A549 (cell line): Measurements from ENCODE around the gene MEDAG. TPM values are rescaled to one million over a fixed set of nuclear protein-coding genes. Genes with fewer than 3 reads are reported as not detected.

Experiments used
- ATAC-seq, 2 experiments: fragments of 200-7000 bp in 1 of 2; fragments of >200 bp in 1 of 2; cut with Nextera tagmentation in 1 of 2; cut with Tn5 transposase in 1 of 2; 3 replicates each; pipeline versions ENCODE4 v1.8.0 to v1.9.1; 2018 to 2020; ENCODE audit warnings: mild to moderate bottlenecking in 1 of 2, moderate library complexity in 1 of 2
- CTCF ChIA-PET: fragments of 300-600 bp; sonication (Branson Sonifier 250); formaldehyde crosslinking; extraction: SDS; loops from one replicate; lab custom pipeline; 2021; ENCODE audit warnings: antibody characterized with exemption, inconsistent platforms; lab: Yijun Ruan, JAX
- POLR2A ChIA-PET: fragments of 350-600 bp; formaldehyde crosslinking; extraction: SDS; loops from one replicate; lab custom pipeline; 2021; ENCODE audit warnings: antibody characterized with exemption, inconsistent platforms; lab: Yijun Ruan, JAX
- DNase-seq, 2 experiments: peaks; one replicate each; pipeline versions ENCODE4 v3.0.0 to v3.0.0-alpha.2; 2011 to 2016; ENCODE audit warnings: low read depth in 1 of 2, low spot score in 1 of 2
- FAIRE-seq: peaks from 2 replicates; lab custom pipeline; 2011; peaks lifted over from hg19 to GRCh38; lab: Jason Lieb, UNC
- H3K27ac ChIP-seq, 2 experiments: fragments of >200 bp; sonication (Bioruptor Twin); formaldehyde crosslinking; 3 replicates each; pipeline ENCODE4 v1.5.1; 2016 to 2017
- H3K4me1 ChIP-seq: fragments of >200 bp; sonication (Bioruptor Twin); formaldehyde crosslinking; 3 replicates; pipeline ENCODE4 v1.6.1; 2016
- H3K4me2 ChIP-seq: fragments of >200 bp; sonication (Bioruptor Twin); formaldehyde crosslinking; 3 replicates; pipeline ENCODE4 v1.6.1; 2016
- H3K4me3 ChIP-seq: fragments of >200 bp; sonication (Bioruptor Twin); formaldehyde crosslinking; 3 replicates; pipeline ENCODE4 v1.5.1; 2016
- H3K9me3 ChIP-seq: fragments of >200 bp; sonication (Bioruptor Twin); formaldehyde crosslinking; 3 replicates; pipeline ENCODE4 v1.6.1; 2016
- ATOH8 ChIP-seq: fragments of 250-450 bp; sonication (Bioruptor Pico); IDR thresholded peaks from 2 replicates; pipeline ENCODE4 v1.5.0; 2020; ENCODE audit warnings: low read depth, mild to moderate bottlenecking, moderate library complexity
- CBX2 ChIP-seq: fragments of 200-600 bp; sonication (generic); IDR thresholded peaks from 2 replicates; pipeline ENCODE4 v1.6.1; 2016; ENCODE audit warnings: low read depth, mild to moderate bottlenecking, borderline replicate concordance
- CHD4 ChIP-seq: fragments of 200-600 bp; sonication (generic); IDR thresholded peaks from 2 replicates; pipeline ENCODE4 v1.6.1; 2016; ENCODE audit warnings: antibody characterized with exemption, mild to moderate bottlenecking, borderline replicate concordance
- E2F6 ChIP-seq: IDR thresholded peaks from 2 replicates; pipeline ENCODE4 v1.6.1; 2012; ENCODE audit warnings: low read depth, borderline replicate concordance
- EHF ChIP-seq: fragments of 250-450 bp; sonication (Bioruptor Pico); IDR thresholded peaks from 2 replicates; pipeline ENCODE4 v1.5.0; 2020; ENCODE audit warnings: mild to moderate bottlenecking
- EHMT2 ChIP-seq: fragments of 200-600 bp; sonication (generic); IDR thresholded peaks from 2 replicates; pipeline ENCODE4 v1.6.1; 2016; ENCODE audit warnings: antibody characterized with exemption, low read depth, mild to moderate bottlenecking, moderate library complexity
- FOSB ChIP-seq: fragments of 250-450 bp; sonication (Bioruptor Pico); IDR thresholded peaks from 2 replicates; pipeline ENCODE4 v1.5.0; 2020; ENCODE audit warnings: mild to moderate bottlenecking, moderate library complexity
- FOSL2 ChIP-seq, 2 experiments: fragments of 450-650 bp in 1 of 2; fragments of >200 bp in 1 of 2; sonication (Bioruptor Twin) in 1 of 2; formaldehyde crosslinking; IDR thresholded peaks; 2 replicates each; pipeline versions ENCODE4 v1.5.0 to v1.6.1; 2016 to 2020; ENCODE audit warnings: mild to moderate bottlenecking in 1 of 2, moderate library complexity in 1 of 2
- HES2 ChIP-seq: fragments of >200 bp; sonication (Bioruptor Twin); formaldehyde crosslinking; IDR thresholded peaks from 2 replicates; pipeline ENCODE4 v1.6.1; 2016
- HOXB13 ChIP-seq: fragments of 250-450 bp; sonication (Bioruptor Pico); IDR thresholded peaks from 2 replicates; pipeline ENCODE4 v1.5.0; 2020; ENCODE audit warnings: low read depth, mild to moderate bottlenecking, moderate library complexity
- MAFK ChIP-seq: fragments of 450-650 bp; IDR thresholded peaks from 2 replicates; pipeline ENCODE4 v1.6.1; 2014; ENCODE audit not compliant: partially characterized antibody
- NFE2L2 ChIP-seq: fragments of 150-350 bp; conservative IDR thresholded peaks from 2 replicates; pipeline ENCODE4 v1.6.1; 2014; ENCODE audit warnings: low read length
- NR3C1 ChIP-seq: fragments of >200 bp; sonication (Bioruptor Twin); formaldehyde crosslinking; IDR thresholded peaks from 3 replicates; pipeline ENCODE4 v1.6.1; 2017
- RFX5 ChIP-seq: fragments of 450-650 bp; IDR thresholded peaks from 2 replicates; pipeline ENCODE4 v1.7.1; 2014; ENCODE audit warnings: antibody characterized with exemption, mild to moderate bottlenecking, moderate library complexity
- RNF2 ChIP-seq: fragments of 200-600 bp; sonication (generic); IDR thresholded peaks from 2 replicates; pipeline ENCODE4 v1.6.1; 2016; ENCODE audit warnings: low read depth, mild to moderate bottlenecking, antibody characterized with exemption, moderate library complexity, borderline replicate concordance
- SMC3 ChIP-seq: fragments of >200 bp; sonication (Bioruptor Twin); formaldehyde crosslinking; IDR thresholded peaks from 3 replicates; pipeline ENCODE4 v1.6.1; 2018; ENCODE audit warnings: inconsistent platforms
- SREBF2 ChIP-seq: fragments of 450-650 bp; IDR thresholded peaks from 2 replicates; pipeline ENCODE4 v1.6.1; 2014; ENCODE audit warnings: mild to moderate bottlenecking, moderate library complexity
- ZNF302 ChIP-seq: fragments of 250-450 bp; sonication (Bioruptor Pico); IDR thresholded peaks from 2 replicates; pipeline ENCODE4 v1.9.0; 2021; ENCODE audit warnings: inconsistent platforms, mild to moderate bottlenecking, moderate library complexity
- ZSCAN20 ChIP-seq: fragments of 250-450 bp; sonication (Bioruptor Pico); IDR thresholded peaks from 2 replicates; pipeline ENCODE4 v1.8.0; 2022; ENCODE audit warnings: mild to moderate bottlenecking, moderate library complexity
- WGBS: methylation state at CpG from one replicate; pipeline ENCODE4 v1.1.6; 2017; ENCODE audit errors: missing lambda C conversion rate; 5-methylcytosine and 5-hydroxymethylcytosine counted together
- polyA plus RNA-seq, 4 experiments: library from polyadenylated mRNA; depleted of rRNA in 3 of 4; stranded (reverse); fragments of >200 nt; fragmentation: RNase III in 1 of 4; extraction: RNeasy Plus Mini Kit Qiagen cat#74134 plus additional on column Dnase treatment in 1 of 4; gene quantifications; 2 replicates in 3 of 4; 3 replicates in 1 of 4; pipeline ENCODE4 v1.2.3, GENCODE V29; 2011 to 2017
- TF ChIP-seq, protein P1 (sequence below): fragments of 200-600 bp; sonication (generic); IDR thresholded peaks from 2 replicates; pipeline ENCODE4 v1.6.1; 2016; ENCODE audit warnings: antibody characterized with exemption, mild to moderate bottlenecking, moderate library complexity
- TF ChIP-seq, protein P2 (sequence below): fragments of 150-350 bp; IDR thresholded peaks from 2 replicates; pipeline ENCODE4 v1.6.1; 2014; ENCODE audit warnings: low read depth, mild to moderate bottlenecking, low read length
- TF ChIP-seq, protein P3 (sequence below): fragments of >200 bp; sonication (Bioruptor Twin); formaldehyde crosslinking; IDR thresholded peaks from 3 replicates; pipeline ENCODE4 v1.6.1; 2016

Gene MEDAG
- polyA plus RNA-seq, 2 of the 4 experiments (the other 2 are of a cell fraction): 0.21 TPM; not detected in 1

- Histone ChIP-seq H3K27ac (no peak overlapping the region), H3K9me3 (no peaks in the 10 kb centered on the region), H3K4me1 (peaks cover 14% of the 10 kb centered on the region), H3K4me2 (no peak overlapping the region), H3K4me3 (no peak overlapping the region)
- TF ChIP-seq ZSCAN20 (CRISPR knock-in tag): no peak
- no peak for TF ChIP-seq RFX5
- TF ChIP-seq CHD4: no peak
- no peak for TF ChIP-seq E2F6
- POLR2A ChIA-PET: no interaction called here
- no peak for ATAC-seq
- CTCF ChIA-PET: interaction anchor here (1.1 to 1.5 kb wide), 2 partner anchors 53 to 175 kb away, joined by 3 to 5 read pairs; no protein-coding TSS in a partner anchor
- DNase-seq: no peak
- no peak for FAIRE-seq
- 76% methylated on average over 7 of the region's 7 CpGs for WGBS
Observed at GRCh38 chr13:30869491-30869890, 36.6 kb upstream of the MEDAG start.

GRCh38 chr13:30870049-30870884, 35.8 kb upstream of the MEDAG start:
- POLR2A ChIA-PET: no interaction called here
- H3K4me2 ChIP-seq: no peak overlapping the region
- WGBS: 84% methylated on average over 6 of the region's 9 CpGs
- H3K27ac ChIP-seq: no peak overlapping the region
- H3K4me3 ChIP-seq: no peak overlapping the region
- H3K9me3 ChIP-seq: no peaks in the 10 kb centered on the region
- H3K4me1 ChIP-seq: peaks cover 6% of the 10 kb centered on the region; the same call in 2 of the 3 replicates
- DNase-seq (peak in 1 of 2 experiments; percentile 38), ATAC-seq (peak; percentile 53 to 88; a peak in 5 of 6 replicates), FAIRE-seq (no peak)
- TF ChIP-seq EHF (CRISPR knock-in tag) (no peak), E2F6 (no peak), ZNF302 (CRISPR knock-in tag) (no peak), CHD4 (no peak), NFE2L2 (no peak), CBX2 (no peak), HOXB13 (CRISPR knock-in tag) (no peak)
- CTCF ChIA-PET: interaction anchor here (1.1 kb wide), 1 partner anchor 54 kb away, joined by 3 read pairs; no protein-coding TSS in a partner anchor

DNA sequence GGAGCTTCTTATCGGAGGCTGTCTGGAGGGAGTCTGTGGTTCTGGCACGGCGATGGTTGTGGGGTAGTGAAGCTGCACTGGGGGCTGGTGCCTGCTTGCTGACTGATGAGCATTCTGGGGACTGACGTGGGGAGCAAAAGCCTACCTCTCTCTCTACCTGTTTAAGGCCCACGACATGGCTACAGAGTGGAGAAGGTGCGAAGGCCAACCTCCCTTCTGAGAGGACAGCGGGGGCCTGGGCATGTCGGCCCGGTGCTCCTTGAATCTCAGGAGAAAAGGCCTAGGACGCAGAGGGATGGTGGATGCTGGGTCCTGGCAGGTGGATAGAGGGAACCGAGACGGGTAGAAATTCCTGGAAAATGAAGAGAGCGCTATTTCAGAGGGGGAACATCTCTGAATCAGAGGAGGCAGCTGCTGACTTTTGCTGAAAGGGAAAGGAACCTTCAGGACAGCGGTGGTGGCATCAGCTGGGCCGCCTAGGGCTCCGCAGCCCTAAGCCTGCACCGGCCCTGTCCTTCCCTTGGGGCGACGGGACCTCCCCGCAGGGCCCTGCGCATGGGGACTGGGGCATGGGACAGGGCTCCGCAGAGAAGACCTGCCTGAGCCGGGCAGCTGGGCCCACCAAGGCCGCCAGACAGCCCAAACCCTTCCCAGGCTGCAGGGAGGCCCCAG, 35.0 kb upstream of the MEDAG start:
- no peaks in the 10 kb centered on the region for H3K9me3 ChIP-seq
- FAIRE-seq: no peak
- ChIA-PET POLR2A (no interaction called here), CTCF (interaction anchor here (0.8 kb wide), 1 partner anchor 108 kb away, joined by 3 read pairs; no protein-coding TSS in a partner anchor)
- no peak overlapping the region for H3K4me2 ChIP-seq
- H3K27ac ChIP-seq: no peak overlapping the region
- WGBS: 96% methylated on average over 14 of the region's 24 CpGs
- no peak for ATAC-seq
- no peak for DNase-seq
- H3K4me3 ChIP-seq: no peak overlapping the region
- H3K4me1 ChIP-seq: no peaks in the 10 kb centered on the region
- TF ChIP-seq EHMT2 (no peak), NR3C1 (no peak), FOSL2 (IDR thresholded peaks at IDR 0.05) (no peak), FOSL2 (CRISPR knock-in tag; IDR thresholded peaks at IDR 0.05) (no peak), FOSB (CRISPR knock-in tag) (no peak), HES2 (no peak), MAFK (no peak), SREBF2 (no peak), ATOH8 (no peak), RNF2 (no peak), SMC3 (no peak), EHF (CRISPR knock-in tag) (no peak)
- TF ChIP-seq, protein P1, sequence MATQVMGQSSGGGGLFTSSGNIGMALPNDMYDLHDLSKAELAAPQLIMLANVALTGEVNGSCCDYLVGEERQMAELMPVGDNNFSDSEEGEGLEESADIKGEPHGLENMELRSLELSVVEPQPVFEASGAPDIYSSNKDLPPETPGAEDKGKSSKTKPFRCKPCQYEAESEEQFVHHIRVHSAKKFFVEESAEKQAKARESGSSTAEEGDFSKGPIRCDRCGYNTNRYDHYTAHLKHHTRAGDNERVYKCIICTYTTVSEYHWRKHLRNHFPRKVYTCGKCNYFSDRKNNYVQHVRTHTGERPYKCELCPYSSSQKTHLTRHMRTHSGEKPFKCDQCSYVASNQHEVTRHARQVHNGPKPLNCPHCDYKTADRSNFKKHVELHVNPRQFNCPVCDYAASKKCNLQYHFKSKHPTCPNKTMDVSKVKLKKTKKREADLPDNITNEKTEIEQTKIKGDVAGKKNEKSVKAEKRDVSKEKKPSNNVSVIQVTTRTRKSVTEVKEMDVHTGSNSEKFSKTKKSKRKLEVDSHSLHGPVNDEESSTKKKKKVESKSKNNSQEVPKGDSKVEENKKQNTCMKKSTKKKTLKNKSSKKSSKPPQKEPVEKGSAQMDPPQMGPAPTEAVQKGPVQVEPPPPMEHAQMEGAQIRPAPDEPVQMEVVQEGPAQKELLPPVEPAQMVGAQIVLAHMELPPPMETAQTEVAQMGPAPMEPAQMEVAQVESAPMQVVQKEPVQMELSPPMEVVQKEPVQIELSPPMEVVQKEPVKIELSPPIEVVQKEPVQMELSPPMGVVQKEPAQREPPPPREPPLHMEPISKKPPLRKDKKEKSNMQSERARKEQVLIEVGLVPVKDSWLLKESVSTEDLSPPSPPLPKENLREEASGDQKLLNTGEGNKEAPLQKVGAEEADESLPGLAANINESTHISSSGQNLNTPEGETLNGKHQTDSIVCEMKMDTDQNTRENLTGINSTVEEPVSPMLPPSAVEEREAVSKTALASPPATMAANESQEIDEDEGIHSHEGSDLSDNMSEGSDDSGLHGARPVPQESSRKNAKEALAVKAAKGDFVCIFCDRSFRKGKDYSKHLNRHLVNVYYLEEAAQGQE: no peak
- TF ChIP-seq, protein P2, sequence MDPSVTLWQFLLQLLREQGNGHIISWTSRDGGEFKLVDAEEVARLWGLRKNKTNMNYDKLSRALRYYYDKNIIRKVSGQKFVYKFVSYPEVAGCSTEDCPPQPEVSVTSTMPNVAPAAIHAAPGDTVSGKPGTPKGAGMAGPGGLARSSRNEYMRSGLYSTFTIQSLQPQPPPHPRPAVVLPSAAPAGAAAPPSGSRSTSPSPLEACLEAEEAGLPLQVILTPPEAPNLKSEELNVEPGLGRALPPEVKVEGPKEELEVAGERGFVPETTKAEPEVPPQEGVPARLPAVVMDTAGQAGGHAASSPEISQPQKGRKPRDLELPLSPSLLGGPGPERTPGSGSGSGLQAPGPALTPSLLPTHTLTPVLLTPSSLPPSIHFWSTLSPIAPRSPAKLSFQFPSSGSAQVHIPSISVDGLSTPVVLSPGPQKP: no peak
- TF ChIP-seq, protein P3, sequence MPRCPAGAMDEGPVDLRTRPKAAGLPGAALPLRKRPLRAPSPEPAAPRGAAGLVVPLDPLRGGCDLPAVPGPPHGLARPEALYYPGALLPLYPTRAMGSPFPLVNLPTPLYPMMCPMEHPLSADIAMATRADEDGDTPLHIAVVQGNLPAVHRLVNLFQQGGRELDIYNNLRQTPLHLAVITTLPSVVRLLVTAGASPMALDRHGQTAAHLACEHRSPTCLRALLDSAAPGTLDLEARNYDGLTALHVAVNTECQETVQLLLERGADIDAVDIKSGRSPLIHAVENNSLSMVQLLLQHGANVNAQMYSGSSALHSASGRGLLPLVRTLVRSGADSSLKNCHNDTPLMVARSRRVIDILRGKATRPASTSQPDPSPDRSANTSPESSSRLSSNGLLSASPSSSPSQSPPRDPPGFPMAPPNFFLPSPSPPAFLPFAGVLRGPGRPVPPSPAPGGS: no peak
